GM12892 (cell line): ENCODE measurements around the gene PCNT.

Source experiments
- POLR2A ChIP-seq: IDR thresholded peaks from 2 replicates; pipeline ENCODE4 v1.6.1; 2011; ENCODE audit warnings: low read depth, low read length, control low read depth
- POLR2AphosphoS5 ChIP-seq: IDR thresholded peaks from 2 replicates; pipeline ENCODE4 v1.6.1; 2011; ENCODE audit warnings: low read depth, low read length, control low read depth
- TAF1 ChIP-seq: IDR thresholded peaks from 2 replicates; pipeline ENCODE4 v1.6.1; 2011; ENCODE audit warnings: low read depth, mild to moderate bottlenecking, control low read depth, low read length, borderline replicate concordance

DNA sequence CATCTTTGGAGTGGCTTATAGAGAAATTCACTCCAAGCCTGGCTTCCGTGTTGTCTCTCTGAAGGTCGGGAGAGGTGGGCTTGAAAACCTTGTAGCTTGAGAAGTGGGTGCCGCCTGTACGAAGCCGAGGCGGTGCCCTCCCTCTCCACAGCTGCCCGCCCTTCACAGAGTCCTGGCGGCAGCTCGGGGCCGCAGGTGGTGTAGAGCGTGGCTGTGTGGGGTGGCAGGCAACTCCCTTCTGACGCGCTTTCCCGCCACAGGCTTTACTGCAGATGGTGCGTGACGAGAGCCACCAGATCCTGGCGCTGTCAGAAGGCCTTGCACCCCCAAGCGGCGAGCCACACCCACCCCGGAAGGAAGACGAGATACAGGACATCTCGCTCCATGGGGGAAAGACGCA, 101.6 kb downstream of the PCNT start:
- TF ChIP-seq POLR2A, result no peak
- no peak for TF ChIP-seq POLR2AphosphoS5
- TF ChIP-seq TAF1, result no peak
